Fibroblast of lung (primary cell): ENCODE results near the gene UBTD1. TPM values are rescaled to one million over a fixed set of nuclear protein-coding genes. Genes with fewer than 3 reads are reported as not detected.
A peak's percentile ranks its signal among the peaks of the same experiment; 100 is the strongest.

ENCODE experiments used
- DNase-seq, 2 donors: peaks; one replicate each; pipeline versions ENCODE4 v3.0.0 to v3.0.0-alpha.2; 2010; ENCODE audit warnings: low read depth in 2 of 2
- H2AFZ ChIP-seq: 2 replicates; pipeline ENCODE4 v1.5.1; 2012; ENCODE audit warnings: low read length, control low read depth, inconsistent platforms
- H3K27ac ChIP-seq: 2 replicates; pipeline ENCODE4 v1.5.1; 2011; ENCODE audit warnings: low read length, control low read depth; ENCODE audit not compliant: insufficient read depth
- H3K27me3 ChIP-seq: 2 replicates; pipeline ENCODE4 v1.5.1; 2011; ENCODE audit warnings: mild to moderate bottlenecking, low read length; ENCODE audit not compliant: control insufficient read depth, insufficient read depth
- H3K36me3 ChIP-seq: 2 replicates; pipeline ENCODE4 v1.5.1; 2011; ENCODE audit warnings: low read length; ENCODE audit not compliant: control insufficient read depth, insufficient read depth
- H3K4me1 ChIP-seq: 2 replicates; pipeline ENCODE4 v1.5.1; 2011; ENCODE audit warnings: low read length; ENCODE audit not compliant: control insufficient read depth, insufficient read depth; ENCODE audit errors: extremely low read depth
- H3K4me2 ChIP-seq: 2 replicates; pipeline ENCODE4 v1.5.1; 2011; ENCODE audit warnings: low read length, control low read depth; ENCODE audit not compliant: insufficient read depth; ENCODE audit errors: extremely low read depth
- H3K4me3 ChIP-seq, 4 experiments: fragments of 200-600 bp in 1 of 4; sonication (generic) in 1 of 4; replicated peaks in 1 of 4; 2 replicates each; pipeline ENCODE4 v1.5.1; 2011 to 2016; ENCODE audit warnings: low read length in 4 of 4, low read depth in 3 of 4, mild to moderate bottlenecking in 3 of 4, control low read depth in 2 of 4, inconsistent platforms in 1 of 4, mixed read lengths in 1 of 4; ENCODE audit not compliant: insufficient read depth in 1 of 4; ENCODE audit errors: control extremely low read depth in 1 of 4
- H3K79me2 ChIP-seq: 2 replicates; pipeline ENCODE4 v1.5.1; 2012; ENCODE audit warnings: mild to moderate bottlenecking, low read length, inconsistent platforms; ENCODE audit not compliant: control insufficient read depth, insufficient read depth
- H3K9ac ChIP-seq: 2 replicates; pipeline ENCODE4 v1.5.1; 2011; ENCODE audit warnings: mild to moderate bottlenecking, low read length, control low read depth; ENCODE audit not compliant: insufficient read depth
- H3K9me3 ChIP-seq: 2 replicates; pipeline ENCODE4 v1.5.1; 2012; ENCODE audit warnings: low read depth, low read length; ENCODE audit not compliant: control insufficient read depth, insufficient read depth
- H4K20me1 ChIP-seq: 2 replicates; pipeline ENCODE4 v1.5.1; 2011; ENCODE audit warnings: low read length; ENCODE audit not compliant: control insufficient read depth, insufficient read depth; ENCODE audit errors: extremely low read depth
- EZH2 ChIP-seq: IDR thresholded peaks from 2 replicates; pipeline ENCODE4 v1.5.1; 2012; ENCODE audit warnings: low read length, control low read depth, mild to moderate bottlenecking; ENCODE audit errors: missing control alignments
- polyA plus RNA-seq, 2 donors: library from polyadenylated mRNA; depleted of rRNA in 1 of 2; stranded (reverse) in 1 of 2; unstranded in 1 of 2; fragments of >200 nt; gene quantifications; 2 replicates each; pipeline ENCODE4 v1.2.1, GENCODE V29; 2011 to 2012; ENCODE audit warnings: missing spikeins in 1 of 2
- total RNA-seq: library from RNA; depleted of rRNA; stranded (reverse); fragments of >200 nt; gene quantifications from 2 replicates; pipeline ENCODE4 v1.2.1, GENCODE V29; 2014
- TF ChIP-seq, protein P1 (sequence below), 2 donors: IDR thresholded peaks in 1 of 2; conservative IDR thresholded peaks in 1 of 2; 1 replicate in 1 of 2; 2 replicates in 1 of 2; pipeline ENCODE4 v1.5.1; 2011 to 2012; ENCODE audit warnings: low read length in 2 of 2, control low read depth in 1 of 2, inconsistent platforms in 1 of 2, low read depth in 1 of 2, mild to moderate bottlenecking in 1 of 2

UBTD1 gene
- total and polyA plus RNA-seq, 2 donors (not counting 1 experiment from before 2014, with no cell fraction given): 10.7 to 22.0 TPM

DNA sequence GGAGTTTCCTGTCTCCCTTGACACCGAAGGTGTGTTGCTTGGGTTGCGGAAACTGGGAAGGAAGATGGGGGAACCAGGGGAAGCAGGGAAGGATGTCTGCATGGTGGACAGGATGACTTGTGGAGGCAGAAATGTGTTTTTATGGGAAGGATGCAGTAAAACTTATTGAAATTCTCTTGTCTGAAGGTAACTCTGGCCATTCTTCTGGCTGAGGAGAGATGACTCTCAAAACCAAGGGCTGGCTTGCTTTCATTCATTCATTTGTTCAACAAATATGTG, 1.5 kb downstream of the UBTD1 start:
- H3K79me2 ChIP-seq: peaks cover 50% of the 10 kb centered on the region
- peak overlapping the region; percentile 62 for H3K27ac ChIP-seq
- H3K4me1 ChIP-seq: peaks cover 8% of the 10 kb centered on the region
- peak overlapping the region; percentile 96 for H3K4me2 ChIP-seq
- no peak for TF ChIP-seq EZH2
- TF ChIP-seq, protein P1, sequence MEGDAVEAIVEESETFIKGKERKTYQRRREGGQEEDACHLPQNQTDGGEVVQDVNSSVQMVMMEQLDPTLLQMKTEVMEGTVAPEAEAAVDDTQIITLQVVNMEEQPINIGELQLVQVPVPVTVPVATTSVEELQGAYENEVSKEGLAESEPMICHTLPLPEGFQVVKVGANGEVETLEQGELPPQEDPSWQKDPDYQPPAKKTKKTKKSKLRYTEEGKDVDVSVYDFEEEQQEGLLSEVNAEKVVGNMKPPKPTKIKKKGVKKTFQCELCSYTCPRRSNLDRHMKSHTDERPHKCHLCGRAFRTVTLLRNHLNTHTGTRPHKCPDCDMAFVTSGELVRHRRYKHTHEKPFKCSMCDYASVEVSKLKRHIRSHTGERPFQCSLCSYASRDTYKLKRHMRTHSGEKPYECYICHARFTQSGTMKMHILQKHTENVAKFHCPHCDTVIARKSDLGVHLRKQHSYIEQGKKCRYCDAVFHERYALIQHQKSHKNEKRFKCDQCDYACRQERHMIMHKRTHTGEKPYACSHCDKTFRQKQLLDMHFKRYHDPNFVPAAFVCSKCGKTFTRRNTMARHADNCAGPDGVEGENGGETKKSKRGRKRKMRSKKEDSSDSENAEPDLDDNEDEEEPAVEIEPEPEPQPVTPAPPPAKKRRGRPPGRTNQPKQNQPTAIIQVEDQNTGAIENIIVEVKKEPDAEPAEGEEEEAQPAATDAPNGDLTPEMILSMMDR (conservative IDR thresholded peaks at IDR 0.05 in 1 of 2, IDR thresholded peaks at IDR 0.05 in 1 of 2; ENCODE audit: low read depth in 1 of 2, low read length in 2 of 2): no peak
- H3K4me3 ChIP-seq: peak overlapping the region; percentile 75 to 98 (median 89)
- H3K27me3 ChIP-seq: no peaks in the 10 kb centered on the region
- H4K20me1 ChIP-seq: no peaks in the 10 kb centered on the region
- no peaks in the 10 kb centered on the region for H3K9me3 ChIP-seq
- H2AFZ ChIP-seq: no peak overlapping the region
- no peak for DNase-seq
- H3K36me3 ChIP-seq: no peaks in the 10 kb centered on the region
- H3K9ac ChIP-seq: no peak overlapping the region

DNA sequence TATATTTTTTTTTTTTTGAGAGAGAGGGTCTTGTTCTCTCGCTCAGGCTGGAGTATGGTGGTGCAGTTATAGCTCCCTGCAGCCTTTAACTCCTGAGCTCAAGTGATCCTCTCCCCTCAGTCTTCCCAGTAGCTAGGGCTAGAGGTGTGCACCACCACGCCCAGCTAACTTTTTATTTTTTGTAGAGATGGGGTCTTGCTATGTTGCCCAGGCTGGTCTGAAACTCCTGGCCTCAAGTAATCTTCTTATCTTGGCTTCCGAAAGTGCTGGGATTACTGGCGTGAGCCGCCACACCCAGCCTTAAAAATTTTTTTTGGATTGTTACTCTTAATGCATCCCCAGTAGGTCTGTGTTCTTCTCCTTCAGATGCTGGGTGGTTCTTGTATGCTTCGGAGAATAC, 4.2 kb downstream of the UBTD1 start:
- no peak for DNase-seq
- Histone ChIP-seq H3K4me1 (peaks cover 6% of the 10 kb centered on the region), H3K36me3 (no peaks in the 10 kb centered on the region), H3K4me3 (no peak overlapping the region), H3K27ac (no peak overlapping the region), H2AFZ (no peak overlapping the region), H4K20me1 (no peaks in the 10 kb centered on the region), H3K79me2 (peaks cover 25% of the 10 kb centered on the region), H3K27me3 (no peaks in the 10 kb centered on the region), H3K9me3 (no peaks in the 10 kb centered on the region), H3K4me2 (no peak overlapping the region), H3K9ac (no peak overlapping the region)
- TF ChIP-seq, protein P1 (conservative IDR thresholded peaks at IDR 0.05 in 1 of 2, IDR thresholded peaks at IDR 0.05 in 1 of 2; ENCODE audit: low read depth in 1 of 2, low read length in 2 of 2): no peak
- no peak for TF ChIP-seq EZH2

DNA sequence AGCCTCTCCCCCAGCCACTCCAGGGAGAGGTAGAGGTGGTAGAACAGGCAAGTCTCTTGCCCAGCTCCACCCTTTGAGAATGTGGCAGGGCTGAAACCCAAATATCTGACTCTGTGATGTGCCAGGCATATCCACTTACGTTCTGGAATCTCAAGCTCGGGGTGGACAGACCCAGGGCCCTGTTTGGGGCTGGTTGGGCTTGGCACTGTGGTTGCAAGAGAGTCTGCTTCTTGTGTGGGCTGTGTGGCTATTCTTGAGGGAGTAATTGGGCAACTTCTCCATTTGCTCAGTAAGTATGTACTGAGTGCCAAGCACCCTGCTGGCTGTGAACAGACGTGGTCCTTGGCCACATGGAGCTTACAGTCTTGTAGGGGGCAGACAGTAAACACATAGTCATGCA, 4.7 kb downstream of the UBTD1 start:
- Histone ChIP-seq H3K4me1 (peaks cover 6% of the 10 kb centered on the region), H3K9ac (no peak overlapping the region), H3K36me3 (no peaks in the 10 kb centered on the region), H3K27me3 (no peaks in the 10 kb centered on the region), H2AFZ (no peak overlapping the region), H3K79me2 (peaks cover 23% of the 10 kb centered on the region), H4K20me1 (no peaks in the 10 kb centered on the region), H3K4me3 (no peak overlapping the region), H3K9me3 (no peaks in the 10 kb centered on the region), H3K4me2 (no peak overlapping the region), H3K27ac (no peak overlapping the region)
- no peak for DNase-seq
- TF ChIP-seq, protein P1 (conservative IDR thresholded peaks at IDR 0.05 in 1 of 2, IDR thresholded peaks at IDR 0.05 in 1 of 2; ENCODE audit: low read depth in 1 of 2, low read length in 2 of 2): no peak
- TF ChIP-seq EZH2: no peak
